PC-3 (cell line): ENCODE measurements around the gene LHCGR. TPM values are rescaled to one million over a fixed set of nuclear protein-coding genes. Genes with fewer than 3 reads are reported as not detected.

Experiments used
- ATAC-seq: fragments of 200-7000 bp; cut with Tn5 transposase; 2 replicates; pipeline ENCODE4 v1.9.1; 2020; ENCODE audit warnings: mild to moderate bottlenecking, moderate library complexity
- BruUV-seq: library from RNA; stranded (reverse); fragments of 400-500 nt; replicated peaks from 2 replicates; lab custom pipeline; 2021; lab: Mats Ljungman, UMichigan
- CTCF ChIA-PET: fragments of 300-600 bp; sonication (Branson Sonifier 250); formaldehyde crosslinking; loops from one replicate; lab custom pipeline; 2022; ENCODE audit warnings: antibody characterized with exemption; lab: Charles Lee
- POLR2A ChIA-PET: fragments of 300-600 bp; sonication (Branson Sonifier 250); formaldehyde crosslinking; loops from one replicate; lab custom pipeline; 2022; ENCODE audit warnings: antibody characterized with exemption; ENCODE audit not compliant: unreplicated experiment; lab: Charles Lee
- DNase-seq: peaks from one replicate; pipeline ENCODE4 v3.0.0-alpha.2; 2015
- H2AFZ ChIP-seq: fragments of 300-600 bp; sonication (generic); 2 replicates; pipeline ENCODE4 v1.6.0; 2016; ENCODE audit warnings: antibody characterized with exemption, low read length
- H3F3A ChIP-seq: fragments of 300-600 bp; sonication (generic); one replicate; pipeline ENCODE4 v1.6.0; 2017; ENCODE audit warnings: antibody characterized with exemption, low read length, control low read depth, mild to moderate bottlenecking; ENCODE audit not compliant: unreplicated experiment
- H3K27ac ChIP-seq: fragments of 300-600 bp; sonication (generic); 2 replicates; pipeline ENCODE4 v1.5.1; 2016; ENCODE audit warnings: mild to moderate bottlenecking, low read length
- H3K27me3 ChIP-seq: fragments of 300-600 bp; sonication (generic); 2 replicates; pipeline ENCODE4 v1.6.1; 2016; ENCODE audit warnings: low read length, mixed read lengths
- H3K36me3 ChIP-seq: fragments of 300-600 bp; sonication (generic); 2 replicates; pipeline ENCODE4 v1.6.1; 2016; ENCODE audit warnings: low read depth, mixed run types, low read length, mixed read lengths
- H3K4me1 ChIP-seq: fragments of 300-600 bp; sonication (generic); 2 replicates; pipeline ENCODE4 v1.5.1; 2016; ENCODE audit warnings: low read length; ENCODE audit not compliant: insufficient read depth
- H3K4me2 ChIP-seq: fragments of 300-600 bp; sonication (generic); 2 replicates; pipeline ENCODE4 v1.6.0; 2016; ENCODE audit warnings: low read length
- H3K4me3 ChIP-seq: fragments of 300-600 bp; sonication (generic); 2 replicates; pipeline ENCODE4 v1.5.1; 2016; ENCODE audit warnings: mild to moderate bottlenecking, low read length, mixed read lengths
- H3K79me2 ChIP-seq: fragments of 300-600 bp; sonication (generic); 2 replicates; pipeline ENCODE4 v1.6.1; 2017; ENCODE audit warnings: low read length, mixed read lengths
- H3K9ac ChIP-seq: fragments of 300-600 bp; sonication (generic); 2 replicates; pipeline ENCODE4 v1.6.0; 2016; ENCODE audit warnings: mild to moderate bottlenecking, low read length
- H3K9me2 ChIP-seq: fragments of 300-600 bp; sonication (generic); replicated peaks from 2 replicates; pipeline ENCODE4 v1.6.1; 2016; ENCODE audit warnings: mixed run types, low read length, mixed read lengths
- H3K9me3 ChIP-seq: fragments of 300-600 bp; sonication (generic); 2 replicates; pipeline ENCODE4 v1.6.1; 2016; ENCODE audit warnings: low read length, mixed read lengths
- H4K20me1 ChIP-seq: fragments of 300-600 bp; sonication (generic); 2 replicates; pipeline ENCODE4 v1.6.1; 2016; ENCODE audit warnings: low read length, mixed read lengths
- EZH2 ChIP-seq: fragments of 300-600 bp; sonication (generic); IDR thresholded peaks from one replicate; pipeline ENCODE4 v1.6.1; 2017; ENCODE audit warnings: antibody characterized with exemption, mild to moderate bottlenecking, low read length; ENCODE audit not compliant: unreplicated experiment
- EZH2phosphoT487 ChIP-seq: fragments of 300-600 bp; sonication (generic); IDR thresholded peaks from 2 replicates; pipeline ENCODE4 v1.6.1; 2018; ENCODE audit warnings: mild to moderate bottlenecking, antibody characterized with exemption, low read length, borderline replicate concordance
- intact Hi-C: fragments of 100-400 bp; cut with micrococcal nuclease; formaldehyde crosslinking; loops from 2 replicates; pipeline ENCODE4 v1.9.0; 2023
- total RNA-seq: library from RNA; depleted of rRNA; stranded (reverse); fragments of >200 nt; gene quantifications from 2 replicates; pipeline ENCODE4 v1.2.3, GENCODE V29; 2014
- TF ChIP-seq, protein P1 (sequence below): fragments of 300-600 bp; sonication (generic); conservative IDR thresholded peaks from 2 replicates; pipeline ENCODE4 v1.5.1; 2017; ENCODE audit warnings: antibody characterized with exemption, low read depth, mild to moderate bottlenecking, low read length

Gene LHCGR
- total RNA-seq, 1 experiment from 2014 or later = not detected

DNA sequence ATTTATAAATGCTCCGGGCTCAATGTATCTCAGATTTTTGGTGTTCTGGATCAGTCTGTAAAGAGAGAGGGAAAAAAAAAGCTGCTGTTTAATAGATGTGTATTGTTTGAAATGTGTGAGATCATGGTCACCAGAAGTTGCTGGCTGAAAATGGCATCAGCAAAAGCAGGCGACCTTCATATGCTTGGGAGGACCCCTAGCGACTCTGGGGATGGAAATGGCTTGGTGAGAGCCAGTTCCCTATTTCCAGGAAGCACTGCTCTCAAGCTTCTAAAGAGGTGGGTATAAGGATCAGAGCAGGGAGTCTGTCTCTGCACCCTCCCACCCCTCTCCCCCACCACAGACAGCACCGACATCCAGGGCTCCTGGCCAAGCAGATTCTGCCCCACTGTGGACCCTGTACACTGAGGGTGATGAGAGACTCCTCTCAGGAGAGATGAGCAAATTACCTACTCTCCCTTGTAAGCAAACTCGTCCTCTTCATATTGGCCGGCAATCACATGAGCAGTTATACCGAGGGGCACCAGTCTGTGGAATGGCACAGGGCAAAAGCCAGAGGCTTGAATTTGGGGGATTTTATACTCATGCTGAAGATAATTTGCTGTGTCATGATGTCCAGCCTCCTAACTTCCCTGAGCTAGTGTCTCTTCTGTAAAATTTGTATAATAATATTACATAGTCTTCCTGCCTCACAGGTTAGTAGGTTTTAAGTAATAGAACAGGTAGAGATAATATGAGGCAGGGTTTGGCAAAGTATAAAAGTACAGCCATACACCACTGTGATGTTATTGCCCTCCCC is 29.6 kb downstream of the LHCGR start:
- Histone ChIP-seq H3K4me3 (no peak overlapping the region), H3K9me2 (no peaks in the 10 kb centered on the region), H4K20me1 (no peaks in the 10 kb centered on the region), H3K27ac (no peak overlapping the region), H3K27me3 (0 out of 2 replicates have a peak, but pooled peaks cover 2% of the 10 kb centered on the region), H3K79me2 (no peaks in the 10 kb centered on the region), H3K9me3 (no peaks in the 10 kb centered on the region), H3K4me1 (no peaks in the 10 kb centered on the region), H3F3A (no peaks in the 10 kb centered on the region), H2AFZ (no peak overlapping the region), H3K4me2 (no peak overlapping the region), H3K36me3 (no peaks in the 10 kb centered on the region), H3K9ac (no peak overlapping the region)
- ATAC-seq (no peak), DNase-seq (peak; percentile 9)
- CTCF ChIA-PET = no interaction called here
- no TSS peak for BruUV-seq
- POLR2A ChIA-PET = no interaction called here
- intact Hi-C loops = no loop called here
- TF ChIP-seq EZH2phosphoT487 = no peak
- no peak for TF ChIP-seq EZH2
- TF ChIP-seq, protein P1, sequence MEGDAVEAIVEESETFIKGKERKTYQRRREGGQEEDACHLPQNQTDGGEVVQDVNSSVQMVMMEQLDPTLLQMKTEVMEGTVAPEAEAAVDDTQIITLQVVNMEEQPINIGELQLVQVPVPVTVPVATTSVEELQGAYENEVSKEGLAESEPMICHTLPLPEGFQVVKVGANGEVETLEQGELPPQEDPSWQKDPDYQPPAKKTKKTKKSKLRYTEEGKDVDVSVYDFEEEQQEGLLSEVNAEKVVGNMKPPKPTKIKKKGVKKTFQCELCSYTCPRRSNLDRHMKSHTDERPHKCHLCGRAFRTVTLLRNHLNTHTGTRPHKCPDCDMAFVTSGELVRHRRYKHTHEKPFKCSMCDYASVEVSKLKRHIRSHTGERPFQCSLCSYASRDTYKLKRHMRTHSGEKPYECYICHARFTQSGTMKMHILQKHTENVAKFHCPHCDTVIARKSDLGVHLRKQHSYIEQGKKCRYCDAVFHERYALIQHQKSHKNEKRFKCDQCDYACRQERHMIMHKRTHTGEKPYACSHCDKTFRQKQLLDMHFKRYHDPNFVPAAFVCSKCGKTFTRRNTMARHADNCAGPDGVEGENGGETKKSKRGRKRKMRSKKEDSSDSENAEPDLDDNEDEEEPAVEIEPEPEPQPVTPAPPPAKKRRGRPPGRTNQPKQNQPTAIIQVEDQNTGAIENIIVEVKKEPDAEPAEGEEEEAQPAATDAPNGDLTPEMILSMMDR = no peak

DNA sequence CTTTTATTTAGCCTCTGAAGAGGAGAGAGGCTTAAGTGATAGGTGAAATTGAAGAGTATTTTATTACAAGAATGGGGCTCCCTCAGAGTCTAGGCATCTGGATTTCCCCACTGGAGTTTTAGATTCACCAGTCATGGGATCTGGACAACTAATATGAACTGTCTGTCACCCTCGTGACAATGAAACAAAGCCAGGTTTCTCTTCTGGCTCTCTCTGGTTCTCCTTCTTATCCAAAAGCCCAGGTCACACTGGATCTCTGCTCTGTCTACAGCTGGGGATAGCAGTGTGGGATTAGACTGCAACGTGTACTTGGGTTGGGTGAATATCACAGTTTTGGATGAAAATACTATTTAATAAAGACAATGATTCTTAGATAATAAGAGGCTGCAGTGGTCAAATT is 31.2 kb downstream of the LHCGR start:
- POLR2A ChIA-PET = no interaction called here
- H3K79me2 ChIP-seq = no peaks in the 10 kb centered on the region
- H3K4me1 ChIP-seq = 0 out of 2 replicates have a peak, but pooled peaks cover 4% of the 10 kb centered on the region
- H3K9me2 ChIP-seq = no peaks in the 10 kb centered on the region
- intact Hi-C loops = no loop called here
- H3K27me3 ChIP-seq = no peaks in the 10 kb centered on the region
- no peak overlapping the region for H3K9ac ChIP-seq
- no peaks in the 10 kb centered on the region for H3F3A ChIP-seq
- TF ChIP-seq, protein P1 = no peak
- TF ChIP-seq EZH2phosphoT487 (no peak), EZH2 (no peak)
- no peak overlapping the region for H3K4me3 ChIP-seq
- H3K27ac ChIP-seq = no peak overlapping the region
- H4K20me1 ChIP-seq = no peaks in the 10 kb centered on the region
- DNase-seq (no peak), ATAC-seq (no peak)
- no peak overlapping the region for H3K4me2 ChIP-seq
- no peak overlapping the region for H2AFZ ChIP-seq
- no peaks in the 10 kb centered on the region for H3K36me3 ChIP-seq
- no peaks in the 10 kb centered on the region for H3K9me3 ChIP-seq
- BruUV-seq = no TSS peak
- CTCF ChIA-PET = no interaction called here

DNA sequence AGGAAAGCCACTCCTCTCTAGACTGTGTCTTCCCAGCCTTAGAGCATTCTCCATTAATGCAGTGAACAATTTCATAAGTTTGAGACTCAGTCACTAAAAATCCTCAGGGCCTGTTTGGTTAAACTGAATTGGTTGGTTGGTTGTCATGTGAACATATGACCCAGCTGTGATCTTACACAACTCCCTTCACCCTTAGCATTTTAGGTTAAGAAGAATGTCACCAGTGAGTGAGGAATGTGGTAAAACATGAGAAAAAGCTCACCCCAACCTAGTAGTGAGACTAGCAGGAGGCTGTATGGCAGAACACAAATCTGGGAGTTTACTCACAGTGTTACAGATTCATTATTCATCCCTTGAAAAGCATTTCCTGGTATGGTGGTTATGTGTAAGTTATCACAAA is 32.4 kb downstream of the LHCGR start:
- Histone ChIP-seq H3K36me3 (no peaks in the 10 kb centered on the region), H3K27ac (no peak overlapping the region), H3K4me3 (no peak overlapping the region), H3K4me2 (no peak overlapping the region), H2AFZ (no peak overlapping the region), H3F3A (no peaks in the 10 kb centered on the region), H3K4me1 (0 out of 2 replicates have a peak, but pooled peaks cover 4% of the 10 kb centered on the region), H4K20me1 (no peaks in the 10 kb centered on the region), H3K9ac (no peak overlapping the region), H3K79me2 (no peaks in the 10 kb centered on the region), H3K9me2 (no peaks in the 10 kb centered on the region), H3K27me3 (no peaks in the 10 kb centered on the region), H3K9me3 (no peaks in the 10 kb centered on the region)
- ATAC-seq = no peak
- BruUV-seq = no TSS peak
- TF ChIP-seq EZH2phosphoT487 = no peak
- TF ChIP-seq, protein P1 = no peak
- no peak for TF ChIP-seq EZH2
- intact Hi-C loops = no loop called here
- DNase-seq = peak; percentile 12
- ChIA-PET CTCF (no interaction called here), POLR2A (no interaction called here)
